Mesenchymal stem cell (in vitro differentiated cells and primary cell): ENCODE data around the gene CMTM5.
A peak's percentile ranks its signal among the peaks of the same experiment; 100 is the strongest.

Experiments
- DNase-seq: peaks from one replicate; pipeline ENCODE4 v3.0.0-alpha.2; 2013
- H2AFZ ChIP-seq: one replicate; pipeline ENCODE4 v1.6.1; 2013; ENCODE audit warnings: low read depth, mild to moderate bottlenecking, control low read depth, inconsistent platforms, low read length, moderate library complexity
- H2AK5ac ChIP-seq: 2 replicates; pipeline ENCODE4 v1.6.1; 2013; ENCODE audit warnings: low read length, moderate library complexity, mild to moderate bottlenecking, inconsistent platforms; ENCODE audit not compliant: severe bottlenecking
- H2BK120ac ChIP-seq: one replicate; pipeline ENCODE4 v1.6.1; 2013; ENCODE audit warnings: low read depth, mild to moderate bottlenecking, inconsistent platforms, low read length, moderate library complexity
- H2BK12ac ChIP-seq, 2 experiments: one replicate each; pipeline ENCODE4 v1.6.1; 2013; ENCODE audit warnings: inconsistent platforms in 2 of 2, low read length in 2 of 2, mild to moderate bottlenecking in 2 of 2, moderate library complexity in 2 of 2, control low read depth in 1 of 2
- H2BK15ac ChIP-seq: one replicate; pipeline ENCODE4 v1.6.1; 2013; ENCODE audit warnings: mild to moderate bottlenecking, low read depth, inconsistent platforms; ENCODE audit not compliant: poor library complexity, severe bottlenecking
- H2BK5ac ChIP-seq: 2 replicates; pipeline ENCODE4 v1.6.1; 2013; ENCODE audit warnings: low read depth, mild to moderate bottlenecking, low read length, control low read depth, inconsistent platforms; ENCODE audit not compliant: poor library complexity, severe bottlenecking
- H3K14ac ChIP-seq, 2 experiments: one replicate each; pipeline ENCODE4 v1.6.1; 2013; ENCODE audit warnings: inconsistent platforms in 2 of 2, low read length in 2 of 2, control low read depth in 1 of 2, mild to moderate bottlenecking in 1 of 2, moderate library complexity in 1 of 2
- H3K18ac ChIP-seq, 2 experiments: one replicate each; pipeline ENCODE4 v1.6.1; 2013; ENCODE audit warnings: inconsistent platforms in 2 of 2, low read length in 2 of 2, control low read depth in 1 of 2, low read depth in 1 of 2, mild to moderate bottlenecking in 1 of 2
- H3K23ac ChIP-seq, 2 experiments: one replicate each; pipeline ENCODE4 v1.6.1; 2013; ENCODE audit warnings: inconsistent platforms in 2 of 2, low read length in 2 of 2, mild to moderate bottlenecking in 2 of 2, moderate library complexity in 2 of 2, control low read depth in 1 of 2
- H3K27ac ChIP-seq: 2 replicates; pipeline ENCODE4 v1.5.1; 2013; ENCODE audit warnings: mild to moderate bottlenecking, moderate library complexity, low read length, control low read depth, inconsistent platforms; ENCODE audit not compliant: poor library complexity, severe bottlenecking
- H3K27me3 ChIP-seq, 2 experiments: 2 replicates each; pipeline versions ENCODE4 v1.6.1 to v1.7.0; 2013; ENCODE audit warnings: low read length in 2 of 2, mild to moderate bottlenecking in 2 of 2, moderate library complexity in 2 of 2, control low read depth in 1 of 2, inconsistent platforms in 1 of 2; ENCODE audit not compliant: control insufficient read depth in 1 of 2, insufficient read depth in 1 of 2
- H3K36me3 ChIP-seq, 2 experiments: 2 replicates each; pipeline versions ENCODE4 v1.6.1 to v1.7.0; 2013; ENCODE audit warnings: low read length in 2 of 2, control low read depth in 1 of 2, inconsistent platforms in 1 of 2, low read depth in 1 of 2, mild to moderate bottlenecking in 1 of 2; ENCODE audit not compliant: insufficient read depth in 2 of 2, control insufficient read depth in 1 of 2
- H3K4ac ChIP-seq, 2 experiments: one replicate each; pipeline ENCODE4 v1.6.1; 2013; ENCODE audit warnings: inconsistent platforms in 2 of 2, low read length in 2 of 2, mild to moderate bottlenecking in 2 of 2, moderate library complexity in 2 of 2, control low read depth in 1 of 2, low read depth in 1 of 2
- H3K4me1 ChIP-seq: 2 replicates; pipeline ENCODE4 v1.6.1; 2013; ENCODE audit warnings: low read depth, low read length, control low read depth; ENCODE audit not compliant: control insufficient read depth, insufficient read depth
- H3K4me2 ChIP-seq: 2 replicates; pipeline ENCODE4 v1.6.1; 2013; ENCODE audit warnings: low read length, mild to moderate bottlenecking, inconsistent platforms; ENCODE audit not compliant: poor library complexity, severe bottlenecking
- H3K4me3 ChIP-seq, 2 experiments: 2 replicates each; pipeline versions ENCODE4 v1.5.1 to v1.7.0; 2013; ENCODE audit warnings: low read length in 2 of 2, mild to moderate bottlenecking in 2 of 2, control low read depth in 1 of 2, low read depth in 1 of 2; ENCODE audit not compliant: insufficient read depth in 1 of 2
- H3K79me1 ChIP-seq: replicated peaks from 2 replicates; pipeline ENCODE4 v1.6.1; 2013; ENCODE audit warnings: mild to moderate bottlenecking, control low read depth, low read length, inconsistent platforms; ENCODE audit not compliant: poor library complexity, severe bottlenecking
- H3K9ac ChIP-seq: 2 replicates; pipeline ENCODE4 v1.7.0; 2013; ENCODE audit warnings: mild to moderate bottlenecking, low read length, moderate library complexity
- H3K9me3 ChIP-seq: 2 replicates; pipeline ENCODE4 v1.7.0; 2013; ENCODE audit warnings: mild to moderate bottlenecking, low read length; ENCODE audit not compliant: control insufficient read depth
- H4K8ac ChIP-seq: one replicate; pipeline ENCODE4 v1.6.1; 2013; ENCODE audit warnings: inconsistent platforms, mild to moderate bottlenecking, low read length, moderate library complexity
- H4K91ac ChIP-seq: one replicate; pipeline ENCODE4 v1.6.1; 2013; ENCODE audit warnings: mild to moderate bottlenecking, low read length, inconsistent platforms
- WGBS: methylation state at CpG from one replicate; pipeline ENCODE4 v1.1.7; 2013; ENCODE audit warnings: mixed read lengths; 5-methylcytosine and 5-hydroxymethylcytosine counted together

Gene CMTM5

GRCh38 chr14:23360496-23360895 is 16.4 kb upstream of the CMTM5 start:
- Histone ChIP-seq H2BK15ac (no peak overlapping the region), H2BK5ac (no peak overlapping the region), H3K18ac (no peak overlapping the region), H4K8ac (no peak overlapping the region), H3K36me3 (peaks cover 12 to 37% of the 10 kb centered on the region in 2 experiments), H3K4me3 (no peak overlapping the region), H3K27me3 (peaks cover 0 to 15% of the 10 kb centered on the region in 2 experiments), H3K9me3 (no peaks in the 10 kb centered on the region), H3K4me1 (peaks cover 14% of the 10 kb centered on the region), H3K27ac (no peak overlapping the region), H4K91ac (no peak overlapping the region), H3K23ac (peak overlapping the region in 1 of 2 experiments; percentile 54), H3K4ac (no peak overlapping the region), H2AK5ac (no peak overlapping the region), H2BK120ac (no peak overlapping the region), H3K14ac (no peak overlapping the region), H2BK12ac (no peak overlapping the region), H3K79me1 (peaks cover 30% of the 10 kb centered on the region), H2AFZ (no peak overlapping the region), H3K9ac (peak overlapping the region; percentile 84), H3K4me2 (no peak overlapping the region)
- no peak for DNase-seq
- WGBS: 81% methylated on average over 11 of the region's 11 CpGs

GRCh38 chr14:23361320-23361719 is 15.5 kb upstream of the CMTM5 start:
- H2AK5ac ChIP-seq: no peak overlapping the region
- no peak overlapping the region for H4K8ac ChIP-seq
- no peak overlapping the region for H3K4me3 ChIP-seq
- no peak overlapping the region for H3K4ac ChIP-seq
- peaks cover 7 to 34% of the 10 kb centered on the region in 2 experiments for H3K36me3 ChIP-seq
- no peak overlapping the region for H2BK120ac ChIP-seq
- H3K23ac ChIP-seq: no peak overlapping the region
- peaks cover 17% of the 10 kb centered on the region for H3K4me1 ChIP-seq
- no peak overlapping the region for H2BK12ac ChIP-seq
- no peak overlapping the region for H3K27ac ChIP-seq
- no peak overlapping the region for H3K18ac ChIP-seq
- no peak overlapping the region for H3K14ac ChIP-seq
- no peak overlapping the region for H4K91ac ChIP-seq
- no peak overlapping the region for H2BK5ac ChIP-seq
- H3K79me1 ChIP-seq: peaks cover 30% of the 10 kb centered on the region
- peaks cover 0 to 20% of the 10 kb centered on the region in 2 experiments for H3K27me3 ChIP-seq
- H2AFZ ChIP-seq: no peak overlapping the region
- H3K9ac ChIP-seq: peak overlapping the region; percentile 84
- no peaks in the 10 kb centered on the region for H3K9me3 ChIP-seq
- no peak overlapping the region for H3K4me2 ChIP-seq
- DNase-seq: peak; percentile 86
- no peak overlapping the region for H2BK15ac ChIP-seq

DNA sequence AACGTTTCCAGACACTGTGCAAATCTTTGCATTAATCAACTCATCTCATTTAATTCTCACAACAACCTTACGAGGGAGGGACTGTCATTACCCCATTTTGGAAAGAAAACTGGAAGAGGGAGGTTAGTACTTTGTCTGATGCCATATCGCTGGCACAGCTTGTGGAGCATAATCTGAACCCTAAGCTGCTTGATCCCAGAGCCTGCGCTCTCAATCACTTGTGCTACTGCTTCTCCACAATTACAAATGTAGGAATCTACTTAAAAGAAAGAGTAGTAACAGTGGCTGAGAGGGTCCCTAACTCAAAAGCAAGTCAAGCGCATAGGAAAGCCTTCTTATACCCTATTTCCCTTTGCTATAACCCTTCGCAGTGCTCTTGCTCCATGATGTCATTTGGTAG is 15.1 kb upstream of the CMTM5 start:
- H3K9ac ChIP-seq: peak overlapping the region; percentile 84
- H3K36me3 ChIP-seq: peaks cover 3 to 30% of the 10 kb centered on the region in 2 experiments
- no peak overlapping the region for H2BK12ac ChIP-seq
- no peak overlapping the region for H3K14ac ChIP-seq
- no peak overlapping the region for H3K4ac ChIP-seq
- no peak overlapping the region for H2BK120ac ChIP-seq
- H2AK5ac ChIP-seq: no peak overlapping the region
- H3K9me3 ChIP-seq: no peaks in the 10 kb centered on the region
- no peak overlapping the region for H3K4me3 ChIP-seq
- DNase-seq: no peak
- no peak overlapping the region for H3K23ac ChIP-seq
- H4K91ac ChIP-seq: no peak overlapping the region
- peaks cover 30% of the 10 kb centered on the region for H3K79me1 ChIP-seq
- WGBS: 89% methylated on average over 5 of the region's 6 CpGs
- H3K4me2 ChIP-seq: no peak overlapping the region
- H3K4me1 ChIP-seq: peaks cover 20% of the 10 kb centered on the region
- peaks cover 0 to 22% of the 10 kb centered on the region in 2 experiments for H3K27me3 ChIP-seq
- H4K8ac ChIP-seq: no peak overlapping the region
- H2BK5ac ChIP-seq: no peak overlapping the region
- no peak overlapping the region for H2BK15ac ChIP-seq
- no peak overlapping the region for H3K27ac ChIP-seq
- H3K18ac ChIP-seq: no peak overlapping the region
- H2AFZ ChIP-seq: no peak overlapping the region

DNA sequence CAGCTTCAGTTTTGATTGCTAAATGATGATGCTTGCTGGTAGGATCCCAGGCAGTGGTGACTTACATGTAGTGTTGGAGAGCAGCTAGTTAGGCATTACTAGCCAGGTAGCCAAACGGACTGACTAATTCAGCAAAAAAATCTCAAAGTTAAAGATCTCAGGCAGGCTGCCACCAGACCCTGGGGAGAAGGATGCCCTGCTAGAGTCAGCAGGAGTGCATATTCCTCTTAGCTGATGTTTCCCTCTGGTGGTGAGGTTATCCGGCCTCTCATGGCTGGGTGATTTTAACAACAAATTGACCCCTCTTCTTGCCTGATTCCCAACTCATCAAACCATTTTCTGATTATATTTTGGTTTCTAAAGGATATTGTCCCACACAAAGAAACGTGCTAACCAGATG is 14.6 kb upstream of the CMTM5 start:
- Histone ChIP-seq H2AFZ (no peak overlapping the region), H3K23ac (no peak overlapping the region), H2BK5ac (no peak overlapping the region), H3K4me2 (no peak overlapping the region), H2AK5ac (no peak overlapping the region), H3K18ac (no peak overlapping the region), H3K4ac (no peak overlapping the region), H3K4me3 (no peak overlapping the region), H4K91ac (no peak overlapping the region), H2BK15ac (no peak overlapping the region), H3K27me3 (peaks cover 0 to 27% of the 10 kb centered on the region in 2 experiments), H3K27ac (no peak overlapping the region), H3K4me1 (peaks cover 21% of the 10 kb centered on the region), H3K9ac (peak overlapping the region; percentile 84), H2BK120ac (no peak overlapping the region), H3K14ac (no peak overlapping the region), H4K8ac (no peak overlapping the region), H3K36me3 (peaks cover 3 to 26% of the 10 kb centered on the region in 2 experiments), H2BK12ac (no peak overlapping the region), H3K9me3 (no peaks in the 10 kb centered on the region), H3K79me1 (peaks cover 30% of the 10 kb centered on the region)
- peak; percentile 47 for DNase-seq
- WGBS: 96% methylated on average over 2 of the region's 3 CpGs
